H1 (cell line): ENCODE measurements around the gene OR5H6. TPM values are rescaled to one million over a fixed set of nuclear protein-coding genes. Genes with fewer than 3 reads are reported as not detected.

ENCODE experiments used
- polyA plus RNA-seq, 7 experiments: library from polyadenylated mRNA; depleted of rRNA in 3 of 7; stranded (reverse) in 5 of 7; unstranded in 2 of 7; fragments of >200 nt in 5 of 7; fragments of 200-250 nt in 2 of 7; gene quantifications; 1 replicate in 5 of 7; 2 replicates in 1 of 7; 4 replicates in 1 of 7; pipeline versions ENCODE4 v1.2.1 to v1.2.3, GENCODE V29; 2011 to 2013; ENCODE audit warnings: missing spikeins in 2 of 7, mixed read lengths in 2 of 7
- total RNA-seq: library from RNA; stranded (reverse); fragmentation: NEBNext Ultra II Directional; extraction: Animal tissue kit (Norgen Biotek cat#: 25700); gene quantifications from 2 replicates; pipeline ENCODE4 v1.2.1, GENCODE V29; 2021
- TF ChIP-seq, protein P1 (sequence below): fragments of 300-600 bp; sonication (generic); IDR thresholded peaks from 2 replicates; pipeline ENCODE4 v1.7.1; 2012; ENCODE audit warnings: low read length, moderate library complexity, mild to moderate bottlenecking, inconsistent platforms; ENCODE audit not compliant: insufficient replicate concordance

The OR5H6 gene
- total and polyA plus RNA-seq, 2 of the 8 experiments (the other 6 are each of a cell fraction or from before 2014, with no cell fraction given), result 0.06 TPM; not detected in 1

DNA sequence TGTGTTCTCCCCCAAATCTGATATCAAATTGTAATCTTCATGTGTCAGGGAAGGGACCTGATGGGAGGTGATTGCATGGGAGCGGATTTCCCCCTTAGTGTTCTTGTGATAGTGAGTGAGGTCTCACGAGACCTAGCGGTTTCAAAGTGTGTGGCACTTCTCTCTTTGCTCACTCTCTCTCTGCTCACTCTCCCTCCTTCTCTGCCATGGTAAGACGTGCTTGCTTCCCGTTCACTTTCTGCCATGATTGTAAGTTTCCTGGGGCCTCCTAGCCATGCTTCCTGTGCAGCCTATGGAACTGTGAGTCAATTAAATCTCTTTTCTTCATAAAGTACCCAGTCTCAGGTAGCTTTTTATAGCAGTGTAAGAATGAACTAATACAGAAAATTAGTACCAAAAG is 30.6 kb upstream of the OR5H6 start (continued):
- TF ChIP-seq, protein P1, sequence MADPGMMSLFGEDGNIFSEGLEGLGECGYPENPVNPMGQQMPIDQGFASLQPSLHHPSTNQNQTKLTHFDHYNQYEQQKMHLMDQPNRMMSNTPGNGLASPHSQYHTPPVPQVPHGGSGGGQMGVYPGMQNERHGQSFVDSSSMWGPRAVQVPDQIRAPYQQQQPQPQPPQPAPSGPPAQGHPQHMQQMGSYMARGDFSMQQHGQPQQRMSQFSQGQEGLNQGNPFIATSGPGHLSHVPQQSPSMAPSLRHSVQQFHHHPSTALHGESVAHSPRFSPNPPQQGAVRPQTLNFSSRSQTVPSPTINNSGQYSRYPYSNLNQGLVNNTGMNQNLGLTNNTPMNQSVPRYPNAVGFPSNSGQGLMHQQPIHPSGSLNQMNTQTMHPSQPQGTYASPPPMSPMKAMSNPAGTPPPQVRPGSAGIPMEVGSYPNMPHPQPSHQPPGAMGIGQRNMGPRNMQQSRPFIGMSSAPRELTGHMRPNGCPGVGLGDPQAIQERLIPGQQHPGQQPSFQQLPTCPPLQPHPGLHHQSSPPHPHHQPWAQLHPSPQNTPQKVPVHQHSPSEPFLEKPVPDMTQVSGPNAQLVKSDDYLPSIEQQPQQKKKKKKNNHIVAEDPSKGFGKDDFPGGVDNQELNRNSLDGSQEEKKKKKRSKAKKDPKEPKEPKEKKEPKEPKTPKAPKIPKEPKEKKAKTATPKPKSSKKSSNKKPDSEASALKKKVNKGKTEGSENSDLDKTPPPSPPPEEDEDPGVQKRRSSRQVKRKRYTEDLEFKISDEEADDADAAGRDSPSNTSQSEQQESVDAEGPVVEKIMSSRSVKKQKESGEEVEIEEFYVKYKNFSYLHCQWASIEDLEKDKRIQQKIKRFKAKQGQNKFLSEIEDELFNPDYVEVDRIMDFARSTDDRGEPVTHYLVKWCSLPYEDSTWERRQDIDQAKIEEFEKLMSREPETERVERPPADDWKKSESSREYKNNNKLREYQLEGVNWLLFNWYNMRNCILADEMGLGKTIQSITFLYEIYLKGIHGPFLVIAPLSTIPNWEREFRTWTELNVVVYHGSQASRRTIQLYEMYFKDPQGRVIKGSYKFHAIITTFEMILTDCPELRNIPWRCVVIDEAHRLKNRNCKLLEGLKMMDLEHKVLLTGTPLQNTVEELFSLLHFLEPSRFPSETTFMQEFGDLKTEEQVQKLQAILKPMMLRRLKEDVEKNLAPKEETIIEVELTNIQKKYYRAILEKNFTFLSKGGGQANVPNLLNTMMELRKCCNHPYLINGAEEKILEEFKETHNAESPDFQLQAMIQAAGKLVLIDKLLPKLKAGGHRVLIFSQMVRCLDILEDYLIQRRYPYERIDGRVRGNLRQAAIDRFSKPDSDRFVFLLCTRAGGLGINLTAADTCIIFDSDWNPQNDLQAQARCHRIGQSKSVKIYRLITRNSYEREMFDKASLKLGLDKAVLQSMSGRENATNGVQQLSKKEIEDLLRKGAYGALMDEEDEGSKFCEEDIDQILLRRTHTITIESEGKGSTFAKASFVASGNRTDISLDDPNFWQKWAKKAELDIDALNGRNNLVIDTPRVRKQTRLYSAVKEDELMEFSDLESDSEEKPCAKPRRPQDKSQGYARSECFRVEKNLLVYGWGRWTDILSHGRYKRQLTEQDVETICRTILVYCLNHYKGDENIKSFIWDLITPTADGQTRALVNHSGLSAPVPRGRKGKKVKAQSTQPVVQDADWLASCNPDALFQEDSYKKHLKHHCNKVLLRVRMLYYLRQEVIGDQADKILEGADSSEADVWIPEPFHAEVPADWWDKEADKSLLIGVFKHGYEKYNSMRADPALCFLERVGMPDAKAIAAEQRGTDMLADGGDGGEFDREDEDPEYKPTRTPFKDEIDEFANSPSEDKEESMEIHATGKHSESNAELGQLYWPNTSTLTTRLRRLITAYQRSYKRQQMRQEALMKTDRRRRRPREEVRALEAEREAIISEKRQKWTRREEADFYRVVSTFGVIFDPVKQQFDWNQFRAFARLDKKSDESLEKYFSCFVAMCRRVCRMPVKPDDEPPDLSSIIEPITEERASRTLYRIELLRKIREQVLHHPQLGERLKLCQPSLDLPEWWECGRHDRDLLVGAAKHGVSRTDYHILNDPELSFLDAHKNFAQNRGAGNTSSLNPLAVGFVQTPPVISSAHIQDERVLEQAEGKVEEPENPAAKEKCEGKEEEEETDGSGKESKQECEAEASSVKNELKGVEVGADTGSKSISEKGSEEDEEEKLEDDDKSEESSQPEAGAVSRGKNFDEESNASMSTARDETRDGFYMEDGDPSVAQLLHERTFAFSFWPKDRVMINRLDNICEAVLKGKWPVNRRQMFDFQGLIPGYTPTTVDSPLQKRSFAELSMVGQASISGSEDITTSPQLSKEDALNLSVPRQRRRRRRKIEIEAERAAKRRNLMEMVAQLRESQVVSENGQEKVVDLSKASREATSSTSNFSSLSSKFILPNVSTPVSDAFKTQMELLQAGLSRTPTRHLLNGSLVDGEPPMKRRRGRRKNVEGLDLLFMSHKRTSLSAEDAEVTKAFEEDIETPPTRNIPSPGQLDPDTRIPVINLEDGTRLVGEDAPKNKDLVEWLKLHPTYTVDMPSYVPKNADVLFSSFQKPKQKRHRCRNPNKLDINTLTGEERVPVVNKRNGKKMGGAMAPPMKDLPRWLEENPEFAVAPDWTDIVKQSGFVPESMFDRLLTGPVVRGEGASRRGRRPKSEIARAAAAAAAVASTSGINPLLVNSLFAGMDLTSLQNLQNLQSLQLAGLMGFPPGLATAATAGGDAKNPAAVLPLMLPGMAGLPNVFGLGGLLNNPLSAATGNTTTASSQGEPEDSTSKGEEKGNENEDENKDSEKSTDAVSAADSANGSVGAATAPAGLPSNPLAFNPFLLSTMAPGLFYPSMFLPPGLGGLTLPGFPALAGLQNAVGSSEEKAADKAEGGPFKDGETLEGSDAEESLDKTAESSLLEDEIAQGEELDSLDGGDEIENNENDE, result no peak
